ENCODE results near the gene FKBP8.

GRCh38 chr19:18519962-18520847, 23.2 kb downstream of the FKBP8 start:
- TF ChIP-seq PATZ1 (CRISPR knock-in tag; IDR thresholded peaks at IDR 0.05; ENCODE audit: borderline replicate concordance) (no peak), ZNF565 (CRISPR knock-in tag; conservative IDR thresholded peaks at IDR 0.05; ENCODE audit: low read depth) (no peak), ZNF70 (CRISPR knock-in tag; IDR thresholded peaks at IDR 0.05) (no peak), PPARA (CRISPR knock-in tag; IDR thresholded peaks at IDR 0.05; ENCODE audit: borderline replicate concordance) (no peak), ISL1 (CRISPR knock-in tag; IDR thresholded peaks at IDR 0.05) (no peak)
